GM10847 (cell line): ENCODE data around the gene NDUFA6.
"Not testable (repeated sequence)": the region's sequence is repeated elsewhere in the genome, so short reads cannot be mapped to it uniquely, and the experiment has no call there.

Source experiments
- POLR2A ChIP-seq: IDR thresholded peaks from 2 replicates; pipeline ENCODE4 v1.6.1; 2011; ENCODE audit not compliant: insufficient read length; ENCODE audit errors: extremely low read depth

NDUFA6 gene

GRCh38 chr22:42090596-42091454 lies at the start of gene NDUFA6:
TSS of gene NDUFA6 (minus strand) at chr22:42090772. CDS start at chr22:42090744, 28 bp downstream.
- peak; percentile 65 for TF ChIP-seq POLR2A

GRCh38 chr22:42138972-42139371 lies 48.4 kb upstream of the NDUFA6 start:
- no peak for TF ChIP-seq POLR2A

GRCh38 chr22:42138122-42138770 lies 47.7 kb upstream of the NDUFA6 start:
- TF ChIP-seq POLR2A: no peak

GRCh38 chr22:42134100-42135020 lies 43.8 kb upstream of the NDUFA6 start:
- TF ChIP-seq POLR2A: no peak

GRCh38 chr22:42132457-42132856 lies 41.9 kb upstream of the NDUFA6 start:
- no peak for TF ChIP-seq POLR2A

- no peak for TF ChIP-seq POLR2A
Measured at GRCh38 chr22:42131562-42131961, 41.0 kb upstream of the NDUFA6 start.

GRCh38 chr22:42130639-42131431 lies 40.3 kb upstream of the NDUFA6 start, which contains the start of gene CYP2D6:
TSS of gene CYP2D6 (minus strand) at chr22:42130810. CDS start at chr22:42130791, 19 bp downstream.
- not testable (repeated sequence) for TF ChIP-seq POLR2A

GRCh38 chr22:42127606-42128005 lies 37.0 kb upstream of the NDUFA6 start:
- TF ChIP-seq POLR2A: no peak

- no peak for TF ChIP-seq POLR2A
Measured at GRCh38 chr22:42116848-42117424, 26.4 kb upstream of the NDUFA6 start.

GRCh38 chr22:42114721-42115120 lies 24.1 kb upstream of the NDUFA6 start:
- TF ChIP-seq POLR2A: no peak

GRCh38 chr22:42111798-42112197 lies 21.2 kb upstream of the NDUFA6 start:
- TF ChIP-seq POLR2A: no peak

GRCh38 chr22:42108848-42109247 lies 18.3 kb upstream of the NDUFA6 start:
- TF ChIP-seq POLR2A: no peak

- no peak for TF ChIP-seq POLR2A
Measured at GRCh38 chr22:42101199-42101598, 10.6 kb upstream of the NDUFA6 start.

- no peak for TF ChIP-seq POLR2A
Measured at GRCh38 chr22:42091455-42091782, 847 bp upstream of the NDUFA6 start.
